Esophagus muscularis mucosa (tissue), 3 donors: ENCODE results near the gene RET.

Source experiments
- POLR2AphosphoS5 ChIP-seq, 2 donors: sonication (generic); formaldehyde crosslinking; IDR thresholded peaks; one replicate each; pipeline ENCODE4 v1.6.1; 2017; ENCODE audit warnings: antibody characterized with exemption in 2 of 2
- TF ChIP-seq, protein P1 (sequence below), 3 experiments: fragments of 200-600 bp in 2 of 3; fragments of 450-650 bp in 1 of 3; sonication (generic) in 2 of 3; IDR thresholded peaks; one replicate each; pipeline ENCODE4 v1.5.1; 2017 to 2019; ENCODE audit warnings: antibody characterized with exemption in 3 of 3, mild to moderate bottlenecking in 2 of 3, moderate library complexity in 1 of 3

DNA sequence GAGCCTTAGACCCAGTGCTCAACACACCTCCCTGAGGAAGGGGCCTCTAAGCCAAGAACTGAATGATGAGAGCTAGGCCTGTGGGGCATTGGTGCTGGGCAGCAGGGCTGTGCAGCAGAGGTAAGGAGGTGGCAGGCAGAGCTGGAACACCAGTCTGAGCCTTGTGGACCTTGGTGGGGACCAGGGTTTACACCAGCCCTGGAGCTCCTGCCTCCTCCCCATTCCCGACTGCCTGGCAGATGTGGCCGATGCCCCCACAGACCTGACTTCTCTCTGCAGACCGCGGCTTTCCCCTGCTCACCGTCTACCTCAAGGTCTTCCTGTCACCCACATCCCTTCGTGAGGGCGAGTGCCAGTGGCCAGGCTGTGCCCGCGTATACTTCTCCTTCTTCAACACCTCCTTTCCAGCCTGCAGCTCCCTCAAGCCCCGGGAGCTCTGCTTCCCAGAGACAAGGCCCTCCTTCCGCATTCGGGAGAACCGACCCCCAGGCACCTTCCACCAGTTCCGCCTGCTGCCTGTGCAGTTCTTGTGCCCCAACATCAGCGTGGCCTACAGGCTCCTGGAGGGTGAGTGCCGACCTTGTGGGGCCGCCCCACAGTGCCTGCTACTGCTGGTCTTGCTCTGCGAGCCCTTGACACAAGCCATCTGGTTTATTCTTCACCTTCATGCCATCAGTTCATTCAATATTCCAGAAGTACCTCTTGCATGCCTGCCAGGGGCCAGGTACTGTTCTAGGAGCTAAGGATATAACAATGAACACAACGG lies 25.4 kb downstream of the RET start:
- TF ChIP-seq, protein P1, sequence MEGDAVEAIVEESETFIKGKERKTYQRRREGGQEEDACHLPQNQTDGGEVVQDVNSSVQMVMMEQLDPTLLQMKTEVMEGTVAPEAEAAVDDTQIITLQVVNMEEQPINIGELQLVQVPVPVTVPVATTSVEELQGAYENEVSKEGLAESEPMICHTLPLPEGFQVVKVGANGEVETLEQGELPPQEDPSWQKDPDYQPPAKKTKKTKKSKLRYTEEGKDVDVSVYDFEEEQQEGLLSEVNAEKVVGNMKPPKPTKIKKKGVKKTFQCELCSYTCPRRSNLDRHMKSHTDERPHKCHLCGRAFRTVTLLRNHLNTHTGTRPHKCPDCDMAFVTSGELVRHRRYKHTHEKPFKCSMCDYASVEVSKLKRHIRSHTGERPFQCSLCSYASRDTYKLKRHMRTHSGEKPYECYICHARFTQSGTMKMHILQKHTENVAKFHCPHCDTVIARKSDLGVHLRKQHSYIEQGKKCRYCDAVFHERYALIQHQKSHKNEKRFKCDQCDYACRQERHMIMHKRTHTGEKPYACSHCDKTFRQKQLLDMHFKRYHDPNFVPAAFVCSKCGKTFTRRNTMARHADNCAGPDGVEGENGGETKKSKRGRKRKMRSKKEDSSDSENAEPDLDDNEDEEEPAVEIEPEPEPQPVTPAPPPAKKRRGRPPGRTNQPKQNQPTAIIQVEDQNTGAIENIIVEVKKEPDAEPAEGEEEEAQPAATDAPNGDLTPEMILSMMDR (IDR thresholded peaks at IDR 0.05), result no peak
- no peak for TF ChIP-seq POLR2AphosphoS5 (IDR thresholded peaks at IDR 0.05)
